HG02840 (cell line): Measurements from ENCODE around the gene NPAS2.

ENCODE experiments used
- ATAC-seq: cut with Tn5 transposase; IDR thresholded peaks from one replicate; pipeline ENCODE4 v1.9.1; 2021; ENCODE audit warnings: mild to moderate bottlenecking, moderate library complexity, moderate number of reproducible peaks; ENCODE audit not compliant: unreplicated experiment, low FRiP score

The NPAS2 gene

GRCh38 chr2:100820523-100821254 lies 750 bp downstream of the NPAS2 start:
- ATAC-seq, result no peak

GRCh38 chr2:100821255-100821910 lies 1.4 kb downstream of the NPAS2 start:
- no peak for ATAC-seq

GRCh38 chr2:100821911-100822265 lies 1.9 kb downstream of the NPAS2 start:
- no peak for ATAC-seq

DNA sequence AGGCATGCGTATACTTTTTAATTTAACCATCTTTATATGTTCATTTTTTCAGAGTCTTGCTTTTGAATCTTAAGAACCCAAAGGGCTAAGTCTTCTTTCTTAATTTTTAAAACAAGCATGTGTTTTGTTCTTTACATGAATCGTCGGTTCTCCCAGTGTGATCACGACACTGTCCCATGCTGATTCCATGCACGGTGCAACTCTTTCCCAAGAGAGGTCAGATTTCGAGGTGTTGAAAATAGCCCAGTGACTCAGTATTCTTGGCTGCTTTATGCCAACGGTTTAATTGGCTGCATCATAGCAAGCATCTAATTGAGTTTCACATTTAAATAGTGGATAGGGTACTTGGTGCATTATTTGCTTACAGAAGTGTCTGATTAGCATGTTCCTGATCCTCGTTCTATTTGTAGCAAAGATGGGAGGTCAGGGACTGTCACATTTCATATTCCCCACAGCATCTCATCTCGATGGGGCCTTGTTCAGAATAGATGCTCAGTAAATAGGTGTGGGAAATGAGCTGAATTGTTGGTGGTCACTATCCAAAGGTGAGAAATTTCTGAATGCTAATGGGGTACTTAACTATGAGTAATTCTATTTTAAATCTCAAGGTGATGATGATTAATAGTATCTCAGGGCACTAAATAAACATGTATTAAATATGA lies 2.8 kb downstream of the NPAS2 start:
- ATAC-seq, result no peak

- ATAC-seq, result no peak
These were observed 3.9 kb downstream of the NPAS2 start for GRCh38 chr2:100823665-100824438.

DNA sequence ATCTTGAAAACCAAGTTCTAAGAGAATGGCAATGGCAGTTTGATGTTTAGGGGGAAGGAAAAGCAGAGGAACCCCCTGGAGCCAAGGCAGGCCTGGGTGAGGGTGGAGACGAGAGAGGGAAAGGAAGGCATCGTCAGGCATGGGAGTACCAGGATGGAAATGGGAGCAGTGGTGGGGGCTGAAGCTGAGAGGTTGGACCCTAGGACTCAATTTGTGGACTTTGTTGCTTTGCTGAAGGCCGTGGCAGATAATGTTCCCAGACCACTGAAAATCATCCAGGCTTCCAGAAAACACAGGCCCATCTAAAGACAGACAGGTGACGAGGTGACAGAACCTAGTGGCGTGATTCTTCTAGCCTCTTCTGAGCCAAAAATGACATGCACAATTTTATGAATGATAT lies 4.9 kb downstream of the NPAS2 start:
- no peak for ATAC-seq

- ATAC-seq, result no peak
These were observed 6.6 kb downstream of the NPAS2 start for GRCh38 chr2:100826494-100826893.

DNA sequence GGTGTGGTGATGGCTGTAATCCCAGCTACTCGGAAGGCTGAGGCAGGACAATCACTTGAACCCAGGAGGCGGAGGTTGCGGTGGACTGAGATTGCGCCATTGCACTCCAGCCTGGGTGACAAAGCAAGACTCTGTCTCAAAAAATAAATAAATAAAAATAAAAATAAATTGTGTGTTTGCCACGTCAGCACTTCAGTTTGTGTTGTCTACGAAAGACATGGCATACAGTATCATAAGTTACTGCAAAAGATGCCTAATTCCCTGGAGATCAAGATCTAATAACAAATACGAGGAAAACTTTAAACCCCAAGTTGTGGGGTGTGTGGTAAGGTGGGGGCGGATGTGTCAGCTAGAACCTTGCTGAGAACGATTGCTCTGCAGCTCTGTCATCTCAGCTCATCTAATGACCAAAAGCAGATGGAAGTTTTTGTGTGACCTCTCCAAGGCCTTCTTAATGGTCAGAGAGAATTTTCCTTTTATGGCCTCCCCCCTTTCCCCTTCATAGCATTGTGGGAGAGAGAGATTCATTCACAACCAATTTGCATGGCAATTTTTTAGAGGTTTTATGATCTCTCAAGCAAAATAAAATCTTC lies 11.3 kb downstream of the NPAS2 start:
- ATAC-seq, result no peak

- ATAC-seq, result no peak
These were observed 11.9 kb downstream of the NPAS2 start for GRCh38 chr2:100831831-100832230.

- ATAC-seq, result no peak
These were observed 12.9 kb downstream of the NPAS2 start for GRCh38 chr2:100832885-100833284.

- no peak for ATAC-seq
These were observed 13.4 kb downstream of the NPAS2 start for GRCh38 chr2:100833331-100833730.

DNA sequence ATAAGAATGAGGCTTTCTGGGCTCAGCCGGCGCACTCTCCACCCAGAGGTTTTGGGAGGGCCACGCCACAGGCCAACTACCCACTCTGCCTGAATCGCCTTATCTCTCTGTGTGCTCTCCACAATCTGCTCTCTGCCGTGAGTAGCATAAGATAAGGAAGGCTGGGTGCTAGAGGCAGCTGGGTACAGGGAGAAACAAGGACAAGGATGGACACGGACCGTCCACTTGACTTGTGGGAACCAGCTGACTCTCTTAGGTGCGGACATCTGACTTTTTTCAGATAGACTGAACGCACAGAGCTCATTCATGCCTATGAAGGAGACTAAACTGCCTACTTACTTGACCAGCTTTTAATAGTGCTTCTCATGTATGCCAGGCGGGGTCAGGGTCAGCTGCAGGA lies 14.3 kb downstream of the NPAS2 start:
- ATAC-seq, result no peak

- no peak for ATAC-seq
These were observed 15.2 kb downstream of the NPAS2 start for GRCh38 chr2:100835006-100835659.

DNA sequence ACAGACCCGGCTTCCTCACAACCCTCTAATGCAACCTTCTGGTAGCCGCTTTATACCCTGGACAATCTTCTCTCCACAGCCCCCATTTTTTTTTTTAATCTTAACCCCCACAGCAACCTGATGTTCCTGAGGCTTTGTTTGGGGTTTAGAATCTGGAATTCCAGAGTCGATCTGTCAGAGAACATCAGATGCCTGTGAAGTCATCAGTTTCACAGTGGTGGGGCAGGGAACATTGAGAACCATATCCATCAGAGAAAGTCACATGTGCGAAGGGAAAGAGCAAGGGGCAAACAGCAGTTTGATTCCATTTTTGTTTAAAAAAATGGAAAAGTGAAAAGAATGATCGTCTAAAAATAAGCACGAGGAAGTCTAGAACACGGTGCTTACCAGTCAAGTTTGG lies 20.6 kb downstream of the NPAS2 start:
- ATAC-seq, result no peak

- no peak for ATAC-seq
These were observed 22.4 kb downstream of the NPAS2 start for GRCh38 chr2:100842241-100842922.

DNA sequence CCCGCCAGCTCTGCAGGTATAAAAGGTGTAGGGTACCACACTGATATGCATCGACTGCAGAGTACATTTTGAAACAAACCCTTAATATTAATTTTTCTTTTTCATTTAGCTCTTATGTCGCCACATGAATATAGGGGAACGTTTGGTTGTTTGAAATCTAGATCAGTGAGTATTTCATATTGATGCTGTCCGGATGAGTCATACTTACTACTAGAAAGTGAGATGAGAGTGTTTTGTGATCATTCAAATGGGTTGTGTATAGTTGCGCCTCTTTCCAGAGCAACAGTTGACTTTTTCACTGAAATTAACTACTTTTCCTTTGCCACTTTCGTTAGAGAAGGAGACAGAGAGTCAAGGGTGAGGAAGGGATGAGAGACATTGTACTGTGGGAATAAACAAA lies 24.6 kb downstream of the NPAS2 start:
- ATAC-seq, result no peak

DNA sequence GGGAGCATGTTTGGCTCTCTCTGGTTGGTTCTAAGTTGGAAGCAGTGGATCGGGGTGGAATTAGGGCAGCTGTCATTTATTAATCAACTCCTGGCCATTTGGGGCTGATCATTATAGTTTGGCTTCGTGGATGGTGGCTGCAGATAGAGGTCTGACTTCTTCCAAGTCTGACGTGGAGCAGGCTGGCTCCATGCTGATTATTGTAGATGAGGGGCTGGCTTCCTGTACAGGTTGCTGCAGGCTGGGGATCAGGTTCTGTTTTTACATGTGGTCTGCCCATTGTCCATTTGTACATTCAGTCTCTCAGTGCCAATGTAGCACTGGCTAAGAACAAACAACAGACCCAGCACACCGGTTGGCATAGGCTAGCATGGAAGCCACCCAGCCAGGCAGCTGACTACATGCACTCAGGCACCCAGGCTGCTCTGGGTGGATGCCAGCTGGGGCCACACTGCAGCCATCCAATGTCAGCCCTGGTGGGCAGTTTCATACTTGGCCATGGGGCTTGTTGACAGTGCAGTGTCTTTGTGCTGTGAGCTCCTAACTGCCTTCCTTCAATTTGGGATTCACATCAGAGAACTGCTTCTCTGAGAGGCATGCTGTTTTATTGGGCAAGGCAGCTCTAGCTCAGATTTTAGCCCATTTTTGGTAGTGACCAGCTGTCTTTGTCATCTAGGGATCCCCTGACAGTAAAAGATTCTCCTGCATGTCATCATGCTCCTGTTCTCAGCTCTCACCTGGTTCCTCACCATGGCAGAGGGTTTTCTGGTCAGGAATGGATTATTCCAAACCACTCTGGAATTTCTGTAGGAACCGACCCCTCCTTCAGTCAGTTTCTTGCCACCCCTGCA lies 25.4 kb downstream of the NPAS2 start:
- ATAC-seq, result no peak

GRCh38 chr2:100846716-100847115 lies 26.8 kb downstream of the NPAS2 start:
- ATAC-seq, result no peak

GRCh38 chr2:100852447-100852846 lies 32.5 kb downstream of the NPAS2 start:
- no peak for ATAC-seq
